ENCODE results near the gene TREH. TPM values are rescaled to one million over a fixed set of nuclear protein-coding genes. Genes with fewer than 3 reads are reported as not detected.

TREH gene
- total and polyA plus RNA-seq, 7 donors, result 0.46 to 1.4 (median 1.2) TPM; not detected in 4

DNA sequence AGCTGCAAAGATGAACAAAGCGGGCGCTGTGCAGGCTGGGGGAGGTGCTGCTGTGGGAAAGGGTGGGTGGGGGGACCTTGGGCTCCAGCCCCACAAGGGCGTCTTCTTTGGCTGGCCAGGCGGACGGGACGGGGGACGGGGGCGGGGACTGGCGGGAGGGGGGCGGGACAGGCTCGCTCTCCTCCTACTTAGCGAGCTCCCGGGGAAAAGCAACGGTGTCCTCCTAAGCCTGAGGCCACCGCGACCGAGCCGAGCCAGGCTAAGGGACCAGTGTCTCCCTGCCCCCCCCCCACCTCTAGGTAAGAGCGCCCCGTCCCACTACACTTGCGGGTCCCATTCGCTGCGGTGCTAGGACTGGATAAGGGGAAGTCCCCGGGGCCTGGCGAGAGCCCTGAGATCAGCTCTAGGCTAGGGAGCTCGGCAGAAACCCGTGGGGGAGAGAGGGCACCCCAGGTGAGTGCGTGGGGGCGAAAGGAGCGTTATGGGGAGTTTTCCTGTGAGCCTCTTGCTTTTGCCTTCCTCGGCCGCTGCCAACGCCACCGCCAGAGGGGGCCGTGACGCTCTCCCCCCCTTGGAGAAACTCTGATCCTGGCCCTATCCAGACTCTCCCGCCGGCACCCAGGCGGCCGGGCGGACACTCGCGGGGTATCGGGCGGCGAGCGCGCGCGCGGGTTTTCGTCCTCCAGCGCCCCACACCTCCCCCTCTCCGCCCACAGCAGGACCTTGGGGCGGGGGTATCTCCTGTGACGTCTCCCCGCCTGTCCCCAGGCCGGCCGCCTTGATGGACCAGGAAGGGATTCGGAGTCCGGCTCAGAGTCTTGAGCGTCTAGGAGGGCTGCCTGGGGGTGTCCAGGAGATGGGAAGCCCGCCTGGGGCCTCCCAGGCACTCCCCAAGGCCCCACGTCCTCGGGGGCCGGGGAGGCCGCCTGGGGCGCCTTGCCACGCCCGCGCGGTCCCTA, 71.8 kb downstream of the TREH start, which contains the start of gene PHLDB1:
TSS of gene PHLDB1 (plus strand) at position 215 of the 959 bp plus-strand sequence. CDS start 6,222 bp downstream, outside the sequence.
- Histone ChIP-seq H3K36me3 (peaks cover 0 to 3% (median 0%) of the 10 kb centered on the region in 4 donors), H3K9me3 (no peaks in the 10 kb centered on the region), H3K4me3 (peak within 1 kb of the TSS; percentile 68 to 80 (median 76)), H3K27me3 (no peaks in the 10 kb centered on the region), H3K27ac (peak within 1 kb of the TSS; percentile 90 to 97 (median 93)), H3K4me1 (peaks cover 0 to 69% (median 57%) of the 10 kb centered on the region in 4 donors)
- TF ChIP-seq, protein P1, sequence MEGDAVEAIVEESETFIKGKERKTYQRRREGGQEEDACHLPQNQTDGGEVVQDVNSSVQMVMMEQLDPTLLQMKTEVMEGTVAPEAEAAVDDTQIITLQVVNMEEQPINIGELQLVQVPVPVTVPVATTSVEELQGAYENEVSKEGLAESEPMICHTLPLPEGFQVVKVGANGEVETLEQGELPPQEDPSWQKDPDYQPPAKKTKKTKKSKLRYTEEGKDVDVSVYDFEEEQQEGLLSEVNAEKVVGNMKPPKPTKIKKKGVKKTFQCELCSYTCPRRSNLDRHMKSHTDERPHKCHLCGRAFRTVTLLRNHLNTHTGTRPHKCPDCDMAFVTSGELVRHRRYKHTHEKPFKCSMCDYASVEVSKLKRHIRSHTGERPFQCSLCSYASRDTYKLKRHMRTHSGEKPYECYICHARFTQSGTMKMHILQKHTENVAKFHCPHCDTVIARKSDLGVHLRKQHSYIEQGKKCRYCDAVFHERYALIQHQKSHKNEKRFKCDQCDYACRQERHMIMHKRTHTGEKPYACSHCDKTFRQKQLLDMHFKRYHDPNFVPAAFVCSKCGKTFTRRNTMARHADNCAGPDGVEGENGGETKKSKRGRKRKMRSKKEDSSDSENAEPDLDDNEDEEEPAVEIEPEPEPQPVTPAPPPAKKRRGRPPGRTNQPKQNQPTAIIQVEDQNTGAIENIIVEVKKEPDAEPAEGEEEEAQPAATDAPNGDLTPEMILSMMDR (IDR thresholded peaks at IDR 0.05), result peak in 3 of 4 experiments; percentile 15 to 45 (median 44)
- TF ChIP-seq EP300 (IDR thresholded peaks at IDR 0.05) (no peak), POLR2AphosphoS5 (IDR thresholded peaks at IDR 0.05) (peak; percentile 69 to 78 (median 76)), POLR2A (IDR thresholded peaks at IDR 0.05) (peak; percentile 29 to 33)
- WGBS, 2 donors, result 2% methylated on average over 72 of the region's 72 CpGs
- intact Hi-C loops (cut with DNase I), result loop anchor here (1.0 to 5.0 kb wide), 2 partner anchors 28 to 320 kb away; partner anchors contain the start of gene BCL9L
- DNase-seq, result peak; percentile 86

Small RNAs within 50 kb of the gene (small RNA-seq; reads per million reads assigned to genes)
- gene RNU6-376P, result 0 reads per million in 3 donors

Other genes with a start within 250 kb of the TREH start
- 10 to 100 TPM; 42.9 to 93.9 (median 62.8) TPM for gene KMT2A, start 243.2 kb downstream of the TREH start, total RNA-seq
- gene KMT2A, start 243.2 kb downstream of the TREH start, polyA plus RNA-seq, result 10 to 100 TPM in 1 of 3 donors, 1 to 10 TPM in 2; 5.3 to 21.3 (median 5.4) TPM
- 1 to 10 TPM in 3 of 4 donors, not detected in 1; 1.1 to 3.3 (median 1.6) TPM for gene TTC36, start 152.2 kb downstream of the TREH start, total RNA-seq
- gene TTC36, start 152.2 kb downstream of the TREH start, polyA plus RNA-seq, result under 1 TPM in 1 of 3 donors, not detected in 2; 0.13 TPM
- 10 to 100 TPM; 20.9 to 35.2 (median 31.8) TPM for gene TMEM25, start 148.5 kb downstream of the TREH start, total RNA-seq
- 1 to 10 TPM; 2.5 to 6.4 (median 3.6) TPM for gene TMEM25, start 148.5 kb downstream of the TREH start, polyA plus RNA-seq
- 10 to 100 TPM; 23.8 to 65.8 (median 49.9) TPM for gene IFT46, start 113.7 kb downstream of the TREH start, total RNA-seq
- gene IFT46, start 113.7 kb downstream of the TREH start, polyA plus RNA-seq, result 10 to 100 TPM in 1 of 3 donors, 1 to 10 TPM in 2; 8.1 to 12.6 (median 9.3) TPM
- 10 to 100 TPM; 74.9 to 88.3 (median 82.4) TPM for gene ARCN1, start 107.2 kb downstream of the TREH start, total RNA-seq
- 100 to 1,000 TPM in 1 of 3 donors, 10 to 100 TPM in 2; 83.2 to 105 (median 88.9) TPM for gene ARCN1, start 107.2 kb downstream of the TREH start, polyA plus RNA-seq
- 100 to 1,000 TPM in 2 of 4 donors, 10 to 100 TPM in 2; 51.8 to 126 (median 94.6) TPM for gene PHLDB1, start 72.0 kb downstream of the TREH start, total RNA-seq
- 10 to 100 TPM; 33.6 to 44.4 (median 34.9) TPM for gene PHLDB1, start 72.0 kb downstream of the TREH start, polyA plus RNA-seq
- 100 to 1,000 TPM in 3 of 4 donors, 10 to 100 TPM in 1; 97.8 to 137 (median 121) TPM for gene DDX6, start 111.5 kb upstream of the TREH start, total RNA-seq
- 10 to 100 TPM; 19.2 to 37.8 (median 20.8) TPM for gene DDX6, start 111.5 kb upstream of the TREH start, polyA plus RNA-seq
- not detected for gene CXCR5, start 204.2 kb upstream of the TREH start, total RNA-seq
- 10 to 100 TPM in 1 of 3 donors, under 1 TPM in 2; under 0.01 to 11.5 (median 0.23) TPM for gene CXCR5, start 204.2 kb upstream of the TREH start, polyA plus RNA-seq
- gene BCL9L, start 246.3 kb upstream of the TREH start, total RNA-seq, result 10 to 100 TPM in 3 of 4 donors, 1 to 10 TPM in 1; 7.9 to 46.5 (median 10.8) TPM
- gene BCL9L, start 246.3 kb upstream of the TREH start, polyA plus RNA-seq, result 10 to 100 TPM in 1 of 3 donors, 1 to 10 TPM in 2; 4.8 to 33.2 (median 7.4) TPM

All from sigmoid colon (tissue), 7 donors.